Keratinocyte (primary cell): ENCODE measurements around the gene STAT3.

ENCODE experiments used
- CTCF ChIP-seq, 3 experiments: IDR thresholded peaks in 1 of 3; conservative IDR thresholded peaks in 1 of 3; optimal IDR thresholded peaks in 1 of 3; 2 replicates in 2 of 3; 3 replicates in 1 of 3; pipeline versions ENCODE3 to v1.5.1; 2011; ENCODE audit warnings: low read length in 3 of 3, mild to moderate bottlenecking in 3 of 3, moderate library complexity in 2 of 3, control low read depth in 1 of 3, inconsistent platforms in 1 of 3; ENCODE audit not compliant: insufficient read depth in 2 of 3; ENCODE audit errors: extremely low read depth in 1 of 3
- EZH2 ChIP-seq: IDR thresholded peaks from one replicate; pipeline ENCODE4 v1.6.1; 2012; ENCODE audit warnings: inconsistent platforms, mild to moderate bottlenecking, low read length, moderate library complexity

DNA sequence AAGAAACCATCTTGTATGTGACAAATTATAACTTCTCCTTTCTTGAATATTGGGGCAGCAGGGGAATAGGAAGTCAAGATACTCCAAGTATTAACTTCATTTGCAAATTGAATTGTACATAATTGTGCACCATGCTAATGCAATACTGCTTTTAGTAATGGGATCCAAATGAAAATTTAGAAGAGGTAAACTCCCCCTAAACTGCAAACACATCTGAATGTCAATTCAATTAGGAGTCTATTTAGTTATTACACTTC, 116.5 kb downstream of the STAT3 start:
- TF ChIP-seq CTCF (optimal IDR thresholded peaks at IDR 0.05 in 1 of 3, IDR thresholded peaks at IDR 0.05 in 1 of 3, conservative IDR thresholded peaks at IDR 0.05 in 1 of 3; ENCODE audit: extremely low read depth in 1 of 3, insufficient read depth in 2 of 3, low read length in 3 of 3): no peak
- TF ChIP-seq EZH2: no peak
